H1 (cell line): Measurements from ENCODE around the gene MIPEP. TPM values are rescaled to one million over a fixed set of nuclear protein-coding genes. Genes with fewer than 3 reads are reported as not detected.

Source experiments
- CTCF ChIA-PET: fragments of 300-600 bp; sonication (Branson Sonifier 250); formaldehyde crosslinking; loops from one replicate; lab custom pipeline; 2021; ENCODE audit not compliant: partially characterized antibody; lab: Charles Lee
- POLR2A ChIA-PET: fragments of 300-600 bp; sonication (Branson Sonifier 250); formaldehyde crosslinking; loops from one replicate; lab custom pipeline; 2021; ENCODE audit warnings: inconsistent platforms; ENCODE audit not compliant: partially characterized antibody; lab: Charles Lee
- DNase-seq, 2 experiments: peaks; one replicate each; pipeline versions ENCODE4 v3.0.0 to v3.0.0-alpha.2; 2010 to 2022; ENCODE audit warnings: low spot score in 2 of 2, low read depth in 1 of 2, mixed read lengths in 1 of 2
- FAIRE-seq: peaks from 2 replicates; lab custom pipeline; 2011; peaks lifted over from hg19 to GRCh38; lab: Jason Lieb, UNC
- H2AFZ ChIP-seq: 2 replicates; pipeline ENCODE4 v1.8.1; 2012; ENCODE audit warnings: low read length, inconsistent platforms
- H2AK5ac ChIP-seq: 2 replicates; pipeline ENCODE4 v1.6.1; 2013; ENCODE audit warnings: low read depth, low read length
- H2BK120ac ChIP-seq: replicated peaks from 2 replicates; pipeline ENCODE3; 2013; ENCODE audit warnings: low read depth, low read length, inconsistent platforms
- H2BK12ac ChIP-seq: 2 replicates; pipeline ENCODE4 v1.6.1; 2013; ENCODE audit warnings: low read depth, low read length
- H2BK15ac ChIP-seq: 2 replicates; pipeline ENCODE4 v1.6.1; 2013; ENCODE audit warnings: low read length
- H2BK20ac ChIP-seq: 2 replicates; pipeline ENCODE4 v1.6.1; 2013; ENCODE audit warnings: low read length
- H2BK5ac ChIP-seq: 2 replicates; pipeline ENCODE4 v1.6.1; 2013; ENCODE audit warnings: low read depth, low read length
- H3K14ac ChIP-seq: 2 replicates; pipeline ENCODE4 v1.6.1; 2013; ENCODE audit warnings: inconsistent platforms; ENCODE audit not compliant: insufficient read length
- H3K18ac ChIP-seq: 2 replicates; pipeline ENCODE4 v1.6.1; 2013; ENCODE audit warnings: low read length; ENCODE audit errors: extremely low read depth
- H3K23ac ChIP-seq: 2 replicates; pipeline ENCODE4 v1.6.1; 2013; ENCODE audit warnings: inconsistent platforms; ENCODE audit not compliant: insufficient read length
- H3K23me2 ChIP-seq: 2 replicates; pipeline ENCODE4 v1.6.1; 2013; ENCODE audit warnings: low read depth, low read length
- H3K27ac ChIP-seq: 2 replicates; pipeline ENCODE4 v1.6.1; 2011; ENCODE audit warnings: low read depth, low read length, inconsistent platforms
- H3K27me3 ChIP-seq, 4 experiments: replicated peaks in 1 of 4; 1 replicate in 1 of 4; 2 replicates in 3 of 4; pipeline versions ENCODE4 v1.6.1 to v1.8.1; 2011 to 2013; ENCODE audit warnings: low read length in 3 of 4, mild to moderate bottlenecking in 3 of 4, inconsistent platforms in 2 of 4, mixed read lengths in 2 of 4, moderate library complexity in 1 of 4; ENCODE audit not compliant: control insufficient read depth in 3 of 4, insufficient read depth in 3 of 4; ENCODE audit errors: extremely low read depth in 1 of 4
- H3K36me3 ChIP-seq, 4 experiments: 2 replicates each; pipeline versions ENCODE4 v1.6.1 to v1.8.1; 2011 to 2013; ENCODE audit warnings: mild to moderate bottlenecking in 4 of 4, low read length in 3 of 4, moderate library complexity in 2 of 4, control low read depth in 1 of 4, inconsistent platforms in 1 of 4; ENCODE audit not compliant: insufficient read depth in 4 of 4, control insufficient read depth in 2 of 4
- H3K4ac ChIP-seq: replicated peaks from 2 replicates; pipeline ENCODE3; 2013; ENCODE audit warnings: low read length, low read depth, mixed read lengths, inconsistent platforms; ENCODE audit not compliant: insufficient read length
- H3K4me1 ChIP-seq, 4 experiments: replicated peaks in 1 of 4; 1 replicate in 1 of 4; 2 replicates in 3 of 4; pipeline versions ENCODE4 v1.6.1 to v1.8.1; 2011 to 2013; ENCODE audit warnings: low read length in 3 of 4, inconsistent platforms in 2 of 4, mixed read lengths in 1 of 4; ENCODE audit not compliant: insufficient read depth in 4 of 4, control insufficient read depth in 3 of 4
- H3K4me2 ChIP-seq, 2 experiments: 2 replicates each; pipeline versions ENCODE4 v1.6.1 to v1.8.1; 2011 to 2013; ENCODE audit warnings: low read depth in 2 of 2, low read length in 2 of 2, control low read depth in 1 of 2, inconsistent platforms in 1 of 2, mild to moderate bottlenecking in 1 of 2; ENCODE audit not compliant: insufficient read depth in 1 of 2
- H3K4me3 ChIP-seq, 4 experiments: fragments of 200-600, 300-600 bp in 1 of 4; sonication (generic), shearing (Covaris generic), sonication (Bioruptor Twin) in 1 of 4; 2 replicates each; pipeline versions ENCODE4 v1.5.1 to v1.8.1; 2011 to 2016; ENCODE audit warnings: low read length in 4 of 4, low read depth in 3 of 4, control low read depth in 2 of 4, inconsistent platforms in 2 of 4, mild to moderate bottlenecking in 2 of 4, mixed read lengths in 1 of 4, moderate library complexity in 1 of 4; ENCODE audit not compliant: insufficient read depth in 2 of 4; ENCODE audit errors: extremely low read depth in 1 of 4
- H3K56ac ChIP-seq: replicated peaks from 2 replicates; pipeline ENCODE3; 2013; ENCODE audit warnings: low read depth, mild to moderate bottlenecking, mixed read lengths, low read length, inconsistent platforms; ENCODE audit not compliant: insufficient read length
- H3K79me1 ChIP-seq: 2 replicates; pipeline ENCODE4 v1.6.1; 2013; ENCODE audit warnings: low read depth, low read length, control low read depth
- H3K79me2 ChIP-seq, 2 experiments: 2 replicates each; pipeline versions ENCODE4 v1.6.1 to v1.8.1; 2012 to 2013; ENCODE audit warnings: low read length in 2 of 2, mild to moderate bottlenecking in 2 of 2, inconsistent platforms in 1 of 2; ENCODE audit not compliant: insufficient read depth in 2 of 2, control insufficient read depth in 1 of 2
- H3K9ac ChIP-seq, 4 experiments: replicated peaks in 1 of 4; 1 replicate in 1 of 4; 2 replicates in 3 of 4; pipeline versions ENCODE4 v1.6.1 to v1.8.1; 2011 to 2013; ENCODE audit warnings: low read depth in 3 of 4, low read length in 3 of 4, control low read depth in 2 of 4, mild to moderate bottlenecking in 2 of 4, moderate library complexity in 2 of 4, inconsistent platforms in 1 of 4; ENCODE audit errors: extremely low read depth in 1 of 4
- H3K9me3 ChIP-seq, 2 experiments: 2 replicates each; pipeline versions ENCODE4 v1.6.1 to v1.8.1; 2012 to 2013; ENCODE audit warnings: mild to moderate bottlenecking in 2 of 2, moderate library complexity in 2 of 2, control low read depth in 1 of 2, inconsistent platforms in 1 of 2, low read depth in 1 of 2, low read length in 1 of 2, mixed read lengths in 1 of 2; ENCODE audit not compliant: insufficient read depth in 2 of 2
- H4K20me1 ChIP-seq, 2 experiments: replicated peaks in 1 of 2; 2 replicates each; pipeline versions ENCODE3 to v1.8.1; 2011 to 2013; ENCODE audit warnings: inconsistent platforms in 2 of 2, low read length in 2 of 2, mild to moderate bottlenecking in 1 of 2; ENCODE audit not compliant: insufficient read depth in 2 of 2, control insufficient read depth in 1 of 2
- H4K5ac ChIP-seq: 2 replicates; pipeline ENCODE4 v1.6.1; 2013; ENCODE audit warnings: low read length, low read depth, mixed read lengths, inconsistent platforms; ENCODE audit not compliant: insufficient read length
- H4K8ac ChIP-seq: 2 replicates; pipeline ENCODE4 v1.8.0; 2013; ENCODE audit warnings: mild to moderate bottlenecking, moderate library complexity, low read length, inconsistent platforms; ENCODE audit not compliant: insufficient read depth; ENCODE audit errors: extremely low read depth
- H4K91ac ChIP-seq: replicated peaks from 2 replicates; pipeline ENCODE3; 2013; ENCODE audit warnings: low read length, mixed read lengths, inconsistent platforms; ENCODE audit not compliant: insufficient read length
- BACH1 ChIP-seq: IDR thresholded peaks from 2 replicates; pipeline ENCODE4 v1.6.1; 2012; ENCODE audit warnings: low read length, improper control_type of control experiment
- CEBPB ChIP-seq: IDR thresholded peaks from 2 replicates; pipeline ENCODE4 v1.6.1; 2012; ENCODE audit warnings: low read depth, low read length
- EZH2 ChIP-seq: fragments of 200-600 bp; sonication (generic); IDR thresholded peaks from 2 replicates; pipeline ENCODE4 v1.7.1; 2012; ENCODE audit warnings: low read depth, mild to moderate bottlenecking, moderate library complexity, low read length, inconsistent platforms; ENCODE audit not compliant: severe bottlenecking
- FOSL1 ChIP-seq: IDR thresholded peaks from 2 replicates; pipeline ENCODE4 v1.6.1; 2011; ENCODE audit warnings: mild to moderate bottlenecking, low read depth, low read length, moderate library complexity; ENCODE audit not compliant: insufficient read depth
- KDM5A ChIP-seq: fragments of 200-600 bp; IDR thresholded peaks from 2 replicates; pipeline ENCODE4 v1.7.1; 2012; ENCODE audit warnings: mild to moderate bottlenecking, low read length, inconsistent platforms, mixed read lengths
- NANOG ChIP-seq: IDR thresholded peaks from 2 replicates; pipeline ENCODE4 v1.6.1; 2011; ENCODE audit warnings: low read length, low read depth, mild to moderate bottlenecking, inconsistent platforms; ENCODE audit not compliant: insufficient read depth, poor library complexity, severe bottlenecking
- SIN3A ChIP-seq, 2 experiments: IDR thresholded peaks in 1 of 2; conservative IDR thresholded peaks in 1 of 2; 2 replicates each; pipeline ENCODE4 v1.6.1; 2011 to 2012; ENCODE audit warnings: low read length in 2 of 2, improper control_type of control experiment in 1 of 2, low read depth in 1 of 2, mild to moderate bottlenecking in 1 of 2
- SP1 ChIP-seq: IDR thresholded peaks from 2 replicates; pipeline ENCODE4 v1.6.1; 2011; ENCODE audit warnings: low read depth, low read length
- SP4 ChIP-seq: IDR thresholded peaks from 2 replicates; pipeline ENCODE4 v1.6.1; 2012; ENCODE audit warnings: low read length, inconsistent platforms
- SRF ChIP-seq: IDR thresholded peaks from 2 replicates; pipeline ENCODE4 v1.6.1; 2011; ENCODE audit warnings: mild to moderate bottlenecking, low read depth, low read length, moderate library complexity
- TAF1 ChIP-seq: IDR thresholded peaks from 2 replicates; pipeline ENCODE4 v1.6.1; 2011; ENCODE audit warnings: mild to moderate bottlenecking, low read depth, low read length
- WGBS, 2 experiments: shearing (Covaris generic) in 1 of 2; methylation state at CpG; one replicate each; pipeline versions ENCODE4 v1.1.6 to v1.1.7; 2013 to 2015; ENCODE audit warnings: low lambda C conversion rate in 2 of 2, mixed read lengths in 2 of 2, inconsistent platforms in 1 of 2, low coverage in 1 of 2, missing lambda C conversion rate in 1 of 2; ENCODE audit not compliant: insufficient replicate concordance in 2 of 2, insufficient coverage in 1 of 2, insufficient read length in 1 of 2; ENCODE audit errors: extremely low coverage in 1 of 2, missing lambda C conversion rate in 1 of 2; 5-methylcytosine and 5-hydroxymethylcytosine counted together
- polyA plus RNA-seq, 7 experiments: library from polyadenylated mRNA; depleted of rRNA in 3 of 7; stranded (reverse) in 5 of 7; unstranded in 2 of 7; fragments of >200 nt in 5 of 7; fragments of 200-250 nt in 2 of 7; gene quantifications; 1 replicate in 5 of 7; 2 replicates in 1 of 7; 4 replicates in 1 of 7; pipeline versions ENCODE4 v1.2.1 to v1.2.3, GENCODE V29; 2011 to 2013; ENCODE audit warnings: missing spikeins in 2 of 7, mixed read lengths in 2 of 7
- total RNA-seq: library from RNA; stranded (reverse); fragmentation: NEBNext Ultra II Directional; extraction: Animal tissue kit (Norgen Biotek cat#: 25700); gene quantifications from 2 replicates; pipeline ENCODE4 v1.2.1, GENCODE V29; 2021

MIPEP gene
- total and polyA plus RNA-seq, 2 of the 8 experiments (the other 6 are each of a cell fraction or from before 2014, with no cell fraction given) = 24.0 to 24.2 TPM

GRCh38 chr13:23901365-23901764 is 12.2 kb upstream of the MIPEP start:
- Histone ChIP-seq H2BK20ac (no peak overlapping the region), H3K27ac (no peak overlapping the region), H3K4me3 (no peak overlapping the region), H2BK120ac (no peak overlapping the region), H4K91ac (no peak overlapping the region), H3K36me3 (no peaks in the 10 kb centered on the region), H2BK15ac (no peak overlapping the region), H2BK5ac (no peak overlapping the region), H3K27me3 (peaks cover 0 to 10% (median 4%) of the 10 kb centered on the region in 4 experiments; a peak in 3 of 7 replicates), H3K4me2 (no peak overlapping the region), H3K23me2 (peaks cover 9% of the 10 kb centered on the region; the same call in 1 of the 2 replicates), H2AK5ac (no peak overlapping the region), H3K4me1 (peaks cover 0 to 3% (median 0%) of the 10 kb centered on the region in 4 experiments; a peak in 3 of 7 replicates), H4K5ac (no peak overlapping the region), H3K9ac (no peak overlapping the region), H2AFZ (no peak overlapping the region), H3K79me1 (no peaks in the 10 kb centered on the region), H2BK12ac (no peak overlapping the region), H3K18ac (no peak overlapping the region), H3K4ac (no peak overlapping the region), H4K8ac (no peak overlapping the region), H3K14ac (no peak overlapping the region), H3K23ac (no peak overlapping the region), H3K79me2 (no peaks in the 10 kb centered on the region), H3K9me3 (no peaks in the 10 kb centered on the region), H4K20me1 (no peaks in the 10 kb centered on the region), H3K56ac (no peak overlapping the region)
- ChIA-PET CTCF (interaction anchor here (1.0 to 3.9 kb wide), 2 partner anchors 11 to 156 kb away, joined by 4 to 15 read pairs; partner anchors contain the start of gene MIPEP), POLR2A (interaction anchor here (0.7 to 1.2 kb wide), 2 partner anchors 10 to 208 kb away, joined by 3 read pairs; no protein-coding TSS in a partner anchor)
- no peak for TF ChIP-seq SP1
- no peak for TF ChIP-seq FOSL1
- no peak for TF ChIP-seq KDM5A
- no peak for TF ChIP-seq NANOG
- TF ChIP-seq BACH1 = no peak
- no peak for TF ChIP-seq CEBPB
- TF ChIP-seq EZH2 = no peak
- TF ChIP-seq TAF1 = no peak
- no peak for TF ChIP-seq SRF
- no peak for TF ChIP-seq SP4
- TF ChIP-seq SIN3A (conservative IDR thresholded peaks at IDR 0.05 in 1 of 2, IDR thresholded peaks at IDR 0.05 in 1 of 2; ENCODE audit: low read depth in 1 of 2, low read length in 2 of 2) = no peak
- DNase-seq = no peak
- WGBS, 2 experiments = 90% methylated on average over 4 of the region's 4 CpGs; no CpG with 5 or more reads in 1 of the 2 experiments
- no peak for FAIRE-seq
